GM10266 (cell line): ENCODE data around the gene SPINK1.

Experiments
- DNase-seq: peaks from one replicate; pipeline ENCODE4 v3.0.0; 2012; ENCODE audit errors: extremely low spot score
- CTCF ChIP-seq: IDR thresholded peaks from 2 replicates; pipeline ENCODE4 v1.5.1; 2012; ENCODE audit warnings: mild to moderate bottlenecking, low read depth; ENCODE audit not compliant: control insufficient read depth, insufficient read depth; ENCODE audit errors: missing control alignments

Gene SPINK1

GRCh38 chr5:147796556-147797308 is 34.7 kb downstream of the SPINK1 start:
- no peak for DNase-seq
- no peak for TF ChIP-seq CTCF

GRCh38 chr5:147791181-147791580 is 40.3 kb downstream of the SPINK1 start:
- no peak for TF ChIP-seq CTCF
- DNase-seq: no peak

- TF ChIP-seq CTCF: no peak
- no peak for DNase-seq
These were observed 41.7 kb downstream of the SPINK1 start for GRCh38 chr5:147789820-147790219.

- TF ChIP-seq CTCF: no peak
- no peak for DNase-seq
These were observed 43.4 kb downstream of the SPINK1 start for GRCh38 chr5:147788023-147788422.

- no peak for DNase-seq
- TF ChIP-seq CTCF: no peak
These were observed 45.3 kb downstream of the SPINK1 start for GRCh38 chr5:147786142-147786541.

- no peak for TF ChIP-seq CTCF
These were observed 47.1 kb downstream of the SPINK1 start for GRCh38 chr5:147784146-147784987.

More at GRCh38 chr5:147784146-147784987, 47.1 kb downstream of the SPINK1 start:
- DNase-seq: no peak
